Measurements from ENCODE around the gene HTR6.

Gene HTR6

GRCh38 chr1:19720973-19721372, 56.3 kb downstream of the HTR6 start:
- no peaks in the 10 kb centered on the region for H3K9me3 ChIP-seq (replicated peaks; ENCODE audit: insufficient read depth, low read length)
- no peak overlapping the region for H3K27ac ChIP-seq (ENCODE audit: low read length)
- H2AFZ ChIP-seq (ENCODE audit: low read length) = no peak overlapping the region
- no peak for DNase-seq
- H3K4me2 ChIP-seq (ENCODE audit: low read depth, low read length) = no peak overlapping the region
- H3K4me1 ChIP-seq (ENCODE audit: low read length) = no peaks in the 10 kb centered on the region
- no peaks in the 10 kb centered on the region for H3K27me3 ChIP-seq (replicated peaks; ENCODE audit: insufficient read depth, low read length)
- H3K9ac ChIP-seq (ENCODE audit: low read length) = no peak overlapping the region
- H4K20me1 ChIP-seq (ENCODE audit: insufficient read depth, low read length) = no peaks in the 10 kb centered on the region
- no peaks in the 10 kb centered on the region for H3F3A ChIP-seq (ENCODE audit: insufficient read depth, low read length)
- TF ChIP-seq, protein P1, sequence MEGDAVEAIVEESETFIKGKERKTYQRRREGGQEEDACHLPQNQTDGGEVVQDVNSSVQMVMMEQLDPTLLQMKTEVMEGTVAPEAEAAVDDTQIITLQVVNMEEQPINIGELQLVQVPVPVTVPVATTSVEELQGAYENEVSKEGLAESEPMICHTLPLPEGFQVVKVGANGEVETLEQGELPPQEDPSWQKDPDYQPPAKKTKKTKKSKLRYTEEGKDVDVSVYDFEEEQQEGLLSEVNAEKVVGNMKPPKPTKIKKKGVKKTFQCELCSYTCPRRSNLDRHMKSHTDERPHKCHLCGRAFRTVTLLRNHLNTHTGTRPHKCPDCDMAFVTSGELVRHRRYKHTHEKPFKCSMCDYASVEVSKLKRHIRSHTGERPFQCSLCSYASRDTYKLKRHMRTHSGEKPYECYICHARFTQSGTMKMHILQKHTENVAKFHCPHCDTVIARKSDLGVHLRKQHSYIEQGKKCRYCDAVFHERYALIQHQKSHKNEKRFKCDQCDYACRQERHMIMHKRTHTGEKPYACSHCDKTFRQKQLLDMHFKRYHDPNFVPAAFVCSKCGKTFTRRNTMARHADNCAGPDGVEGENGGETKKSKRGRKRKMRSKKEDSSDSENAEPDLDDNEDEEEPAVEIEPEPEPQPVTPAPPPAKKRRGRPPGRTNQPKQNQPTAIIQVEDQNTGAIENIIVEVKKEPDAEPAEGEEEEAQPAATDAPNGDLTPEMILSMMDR (IDR thresholded peaks at IDR 0.05; ENCODE audit: low read length) = no peak
- TF ChIP-seq EZH2 (optimal IDR thresholded peaks at IDR 0.05; ENCODE audit: low read depth, low read length) (no peak), EZH2phosphoT487 (IDR thresholded peaks at IDR 0.05; ENCODE audit: low read length) (no peak)
- no peaks in the 10 kb centered on the region for H3K79me2 ChIP-seq (ENCODE audit: low read length)
- H3K4me3 ChIP-seq (ENCODE audit: low read length) = no peak overlapping the region
- H3K9me2 ChIP-seq (replicated peaks; ENCODE audit: insufficient read depth, low read length) = no peaks in the 10 kb centered on the region
- no peaks in the 10 kb centered on the region for H3K36me3 ChIP-seq (replicated peaks; ENCODE audit: insufficient read depth, low read length)

DNA sequence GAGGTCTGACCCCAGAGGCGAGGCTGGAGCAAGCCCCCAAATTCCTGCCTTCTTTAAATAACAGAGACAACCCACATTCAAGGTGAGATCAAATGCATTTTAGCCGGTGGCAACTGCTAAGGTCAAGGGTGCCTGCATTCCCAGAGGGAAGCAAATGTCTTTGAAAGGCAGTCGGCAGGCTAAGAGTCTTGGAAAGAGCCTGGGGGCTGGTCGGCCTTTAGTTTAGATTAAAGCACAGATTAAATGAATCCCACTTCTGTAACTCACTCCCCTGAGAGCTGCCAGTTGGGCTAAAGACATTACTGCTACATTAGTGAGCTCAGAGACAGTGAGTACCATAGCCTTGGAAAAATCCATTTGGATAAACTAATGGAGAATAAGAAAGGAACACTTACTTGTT, 59.2 kb downstream of the HTR6 start:
- H3K9me3 ChIP-seq (replicated peaks; ENCODE audit: insufficient read depth, low read length) = no peaks in the 10 kb centered on the region
- H3K4me1 ChIP-seq (ENCODE audit: low read length) = no peaks in the 10 kb centered on the region
- H3K27me3 ChIP-seq (replicated peaks; ENCODE audit: insufficient read depth, low read length) = no peaks in the 10 kb centered on the region
- H3K4me2 ChIP-seq (ENCODE audit: low read depth, low read length) = no peak overlapping the region
- no peaks in the 10 kb centered on the region for H4K20me1 ChIP-seq (ENCODE audit: insufficient read depth, low read length)
- DNase-seq = no peak
- no peak overlapping the region for H3K4me3 ChIP-seq (ENCODE audit: low read length)
- H3K27ac ChIP-seq (ENCODE audit: low read length) = no peak overlapping the region
- H2AFZ ChIP-seq (ENCODE audit: low read length) = no peak overlapping the region
- no peaks in the 10 kb centered on the region for H3F3A ChIP-seq (ENCODE audit: insufficient read depth, low read length)
- H3K79me2 ChIP-seq (ENCODE audit: low read length) = no peaks in the 10 kb centered on the region
- TF ChIP-seq, protein P1 (IDR thresholded peaks at IDR 0.05; ENCODE audit: low read length) = no peak
- no peak for TF ChIP-seq EZH2 (optimal IDR thresholded peaks at IDR 0.05; ENCODE audit: low read depth, low read length)
- TF ChIP-seq EZH2phosphoT487 (IDR thresholded peaks at IDR 0.05; ENCODE audit: low read length) = no peak
- H3K9me2 ChIP-seq (replicated peaks; ENCODE audit: insufficient read depth, low read length) = no peaks in the 10 kb centered on the region
- no peaks in the 10 kb centered on the region for H3K36me3 ChIP-seq (replicated peaks; ENCODE audit: insufficient read depth, low read length)
- H3K9ac ChIP-seq (ENCODE audit: low read length) = no peak overlapping the region

DNA sequence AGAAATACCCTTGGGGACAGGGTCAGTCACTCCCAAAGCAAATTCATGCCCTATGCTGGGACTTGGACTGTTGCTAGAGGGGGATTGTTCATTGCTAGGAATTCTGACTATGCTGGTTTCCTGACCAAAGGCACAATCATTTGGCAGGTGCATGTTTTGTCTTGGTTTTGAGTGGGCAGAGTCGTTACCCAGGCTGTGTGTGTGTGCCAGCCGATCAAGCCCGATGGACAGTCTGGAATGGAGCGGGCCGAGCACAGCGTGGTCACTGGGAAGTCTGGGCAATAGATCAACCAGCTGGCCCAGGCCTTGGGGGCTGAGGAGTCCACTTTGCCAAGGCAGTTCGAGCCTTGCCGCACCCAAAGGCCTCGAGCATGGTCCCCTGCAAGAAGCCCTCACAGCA, 60.9 kb downstream of the HTR6 start:
- Histone ChIP-seq H3K4me2 (ENCODE audit: low read depth, low read length) (no peak overlapping the region), H3K9me2 (replicated peaks; ENCODE audit: insufficient read depth, low read length) (no peaks in the 10 kb centered on the region), H3K4me3 (ENCODE audit: low read length) (no peak overlapping the region), H3K9ac (ENCODE audit: low read length) (no peak overlapping the region), H3K27me3 (replicated peaks; ENCODE audit: insufficient read depth, low read length) (no peaks in the 10 kb centered on the region), H3K36me3 (replicated peaks; ENCODE audit: insufficient read depth, low read length) (no peaks in the 10 kb centered on the region), H3K27ac (ENCODE audit: low read length) (no peak overlapping the region), H4K20me1 (ENCODE audit: insufficient read depth, low read length) (no peaks in the 10 kb centered on the region), H3K4me1 (ENCODE audit: low read length) (no peaks in the 10 kb centered on the region), H3F3A (ENCODE audit: insufficient read depth, low read length) (no peaks in the 10 kb centered on the region), H3K9me3 (replicated peaks; ENCODE audit: insufficient read depth, low read length) (no peaks in the 10 kb centered on the region), H3K79me2 (ENCODE audit: low read length) (no peaks in the 10 kb centered on the region), H2AFZ (ENCODE audit: low read length) (no peak overlapping the region)
- TF ChIP-seq EZH2 (optimal IDR thresholded peaks at IDR 0.05; ENCODE audit: low read depth, low read length) = no peak
- no peak for TF ChIP-seq EZH2phosphoT487 (IDR thresholded peaks at IDR 0.05; ENCODE audit: low read length)
- TF ChIP-seq, protein P1 (IDR thresholded peaks at IDR 0.05; ENCODE audit: low read length) = no peak
- no peak for DNase-seq

Data from MM.1S (cell line).